Measurements from ENCODE around the gene COPS2.
"Not testable (repeated sequence)": the region's sequence is repeated elsewhere in the genome, so short reads cannot be mapped to it uniquely, and the experiment has no call there.

The COPS2 gene

DNA sequence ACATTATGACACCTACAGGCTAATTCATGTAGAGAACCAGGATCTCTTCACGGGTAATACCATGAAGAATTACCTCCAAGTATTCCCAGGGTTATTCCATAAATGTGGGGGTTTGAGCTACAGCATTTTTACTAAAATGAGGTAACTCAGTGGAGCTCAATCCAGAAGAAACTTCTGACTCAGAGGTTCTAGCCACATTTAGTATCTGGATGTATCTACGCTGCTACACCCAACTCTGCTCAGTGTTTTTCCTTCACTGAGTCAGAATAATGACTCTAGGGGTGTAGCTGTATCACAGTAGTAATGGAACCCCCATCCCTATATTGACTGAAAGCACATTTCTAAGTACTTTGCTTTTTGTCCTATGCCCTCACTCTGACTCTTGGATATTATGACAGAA is 52.4 kb downstream of the COPS2 start:
- DNase-seq (ENCODE audit: low read depth in 2 of 2) = no peak

DNA sequence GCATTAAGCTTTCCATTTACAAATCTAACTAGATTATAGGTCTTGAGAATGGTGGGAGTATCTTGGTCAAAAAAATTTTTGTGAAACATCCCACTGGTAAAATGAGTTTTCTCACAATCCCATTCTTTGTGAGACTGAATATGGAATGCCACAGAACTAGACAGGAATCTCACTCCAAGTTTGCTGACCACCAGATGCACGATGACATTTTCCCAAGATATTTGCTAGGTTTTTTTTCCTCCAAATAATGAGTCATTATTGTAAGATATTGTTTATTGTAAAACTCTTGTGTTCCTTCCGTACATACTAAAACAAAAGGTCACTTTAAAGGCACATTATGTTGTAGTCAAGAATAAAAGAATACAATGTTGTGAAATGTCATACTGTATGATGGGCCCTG is 53.9 kb downstream of the COPS2 start:
- DNase-seq (ENCODE audit: low read depth in 2 of 2) = no peak

DNA sequence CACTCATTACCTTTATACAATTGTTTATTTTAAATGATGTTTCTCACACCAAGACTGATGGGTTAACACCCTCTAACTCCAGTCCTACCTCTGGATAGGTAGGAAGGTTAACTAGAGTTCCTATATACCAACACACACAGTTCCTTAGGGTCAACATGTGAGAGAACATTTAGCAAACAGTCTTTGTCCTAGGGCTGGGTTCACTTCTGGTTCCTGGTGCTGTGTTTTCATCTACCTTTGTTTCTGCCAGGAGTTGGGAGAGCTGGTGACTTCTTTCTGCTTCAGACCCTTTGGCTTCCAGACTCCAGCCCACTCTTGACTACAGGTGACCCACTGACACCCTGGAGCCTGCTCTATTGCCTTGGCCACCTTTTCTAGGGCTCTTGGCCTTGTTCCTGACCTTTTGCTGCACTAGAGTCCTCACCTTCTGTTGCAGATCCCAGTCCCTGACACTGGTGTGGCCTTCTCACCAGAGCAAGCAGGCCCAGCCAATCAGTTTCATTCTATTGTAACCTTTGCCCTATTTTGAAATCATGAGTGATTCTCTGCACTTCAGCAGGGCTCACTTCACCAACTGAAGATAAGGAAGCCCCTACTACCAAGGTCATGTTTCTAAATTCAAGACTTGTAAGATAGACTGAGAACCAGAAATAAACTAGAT is 59.2 kb downstream of the COPS2 start:
- no peak for DNase-seq (ENCODE audit: low read depth in 2 of 2)

- no peak for DNase-seq (ENCODE audit: low read depth in 2 of 2)
Measured at GRCh38 chr15:49094923-49095322, 60.5 kb downstream of the COPS2 start.

DNA sequence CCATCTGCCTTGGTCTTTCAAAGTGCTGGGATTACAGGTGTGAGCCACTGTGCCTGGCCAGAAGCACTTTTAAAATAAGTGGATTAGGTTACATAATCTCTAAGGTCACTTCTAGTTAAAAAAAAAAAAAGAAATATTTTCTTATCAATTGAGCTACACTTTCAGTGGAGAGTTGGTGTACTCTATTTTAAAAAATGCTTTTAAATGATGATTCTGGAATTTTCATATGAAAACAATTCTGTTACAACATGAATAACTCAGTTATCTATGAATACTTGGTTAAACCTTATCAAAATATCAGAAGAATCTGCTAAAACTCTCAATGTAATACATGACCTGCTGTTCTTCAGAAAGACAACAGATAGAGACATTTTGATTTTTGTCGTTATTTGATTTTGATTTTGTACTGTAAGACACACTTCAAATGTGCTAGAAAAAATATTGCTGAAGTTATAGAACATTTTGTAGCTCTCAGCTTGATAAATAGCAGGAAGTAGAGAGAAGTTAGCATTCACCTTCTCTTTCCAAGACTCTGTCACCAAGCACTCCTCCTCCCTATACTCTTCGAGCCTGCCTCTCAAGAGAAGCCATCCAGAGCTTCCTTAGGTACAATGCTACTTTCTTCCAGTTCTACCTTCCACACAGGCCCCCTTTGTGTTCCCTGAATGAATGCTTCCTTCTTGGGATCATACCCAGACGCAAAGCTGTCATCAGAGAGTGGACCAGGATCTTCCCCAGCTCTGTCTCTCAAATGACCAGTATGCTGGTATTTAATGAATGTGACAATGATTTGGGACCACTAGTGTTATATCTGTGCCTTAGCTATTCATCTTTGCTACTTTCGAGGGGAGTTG is 61.9 kb downstream of the COPS2 start:
- DNase-seq (ENCODE audit: low read depth in 2 of 2) = no peak

- no peak for DNase-seq (ENCODE audit: low read depth in 2 of 2)
Measured at GRCh38 chr15:49088996-49089395, 66.4 kb downstream of the COPS2 start.

DNA sequence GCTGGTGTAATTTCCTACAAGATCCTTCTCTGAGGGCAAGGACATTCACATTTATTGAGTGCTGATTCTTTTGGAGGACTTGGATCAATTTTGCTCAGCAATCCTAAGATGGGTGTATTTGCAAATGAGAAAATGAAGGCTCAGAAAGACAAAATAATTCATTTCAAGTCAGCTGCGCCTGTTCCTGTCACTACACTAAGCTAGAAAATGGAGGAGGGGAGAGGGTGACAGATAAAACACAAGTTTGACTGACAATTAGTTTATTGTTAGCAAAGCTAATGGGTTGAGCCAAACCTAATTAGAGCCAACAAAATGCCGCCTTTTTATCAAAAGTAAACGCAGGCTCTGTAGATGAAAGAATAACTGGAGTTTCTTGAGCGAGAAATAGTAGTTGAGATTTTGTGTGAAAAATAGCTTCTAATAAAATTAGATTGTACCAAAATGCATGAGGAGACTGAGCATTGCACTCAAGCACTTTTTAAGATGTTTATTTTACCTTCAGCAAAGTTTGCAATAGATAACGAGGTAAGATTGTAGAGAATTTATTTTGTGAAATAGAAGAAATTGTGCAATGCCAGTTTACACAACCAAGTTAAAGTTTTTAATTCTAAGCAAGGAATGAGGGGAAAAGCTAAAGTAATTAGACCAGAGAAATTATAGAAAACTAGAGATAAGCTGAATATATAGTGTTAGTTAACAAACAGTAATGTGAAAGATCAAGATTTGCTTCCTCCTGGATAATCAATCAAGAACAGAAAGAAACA is 69.5 kb downstream of the COPS2 start:
- no peak for DNase-seq (ENCODE audit: low read depth in 2 of 2)

DNA sequence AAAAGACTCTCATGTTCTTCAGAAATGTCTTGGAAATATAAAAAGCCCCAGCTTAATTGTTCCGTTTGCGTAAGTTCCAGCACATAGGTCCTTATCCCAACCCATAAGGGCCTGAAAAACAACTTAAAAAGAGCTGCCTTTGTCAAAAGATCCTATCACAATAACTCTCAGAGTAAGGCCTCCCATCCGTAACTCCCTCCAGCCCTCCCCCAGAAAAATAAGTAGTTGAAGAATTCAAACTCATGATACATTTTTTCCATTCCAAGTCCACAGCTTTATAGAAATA is 71.2 kb downstream of the COPS2 start:
- no peak for DNase-seq (ENCODE audit: low read depth in 2 of 2)

- no peak for DNase-seq (ENCODE audit: low read depth in 2 of 2)
Measured at GRCh38 chr15:49083401-49084284, 71.8 kb downstream of the COPS2 start.

DNA sequence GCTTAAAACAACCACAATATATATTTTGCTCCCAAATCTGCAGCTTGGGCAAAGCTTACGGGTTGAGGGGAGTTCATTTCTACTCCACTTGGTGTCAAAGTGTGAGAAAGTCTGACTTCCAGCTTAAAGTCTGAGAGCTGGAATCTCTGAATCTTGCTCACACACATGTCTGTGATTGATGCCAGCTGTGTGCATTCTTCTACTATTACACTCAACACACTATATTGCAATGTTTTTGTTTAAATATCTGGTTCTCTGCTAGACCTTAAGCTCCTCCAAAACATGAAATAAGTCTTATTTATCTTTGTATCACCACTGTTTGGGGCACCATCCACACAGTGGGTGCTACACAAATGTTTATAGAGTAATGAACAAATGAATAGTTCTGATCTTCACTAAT is 72.4 kb downstream of the COPS2 start:
- DNase-seq (ENCODE audit: low read depth in 2 of 2) = no peak

DNA sequence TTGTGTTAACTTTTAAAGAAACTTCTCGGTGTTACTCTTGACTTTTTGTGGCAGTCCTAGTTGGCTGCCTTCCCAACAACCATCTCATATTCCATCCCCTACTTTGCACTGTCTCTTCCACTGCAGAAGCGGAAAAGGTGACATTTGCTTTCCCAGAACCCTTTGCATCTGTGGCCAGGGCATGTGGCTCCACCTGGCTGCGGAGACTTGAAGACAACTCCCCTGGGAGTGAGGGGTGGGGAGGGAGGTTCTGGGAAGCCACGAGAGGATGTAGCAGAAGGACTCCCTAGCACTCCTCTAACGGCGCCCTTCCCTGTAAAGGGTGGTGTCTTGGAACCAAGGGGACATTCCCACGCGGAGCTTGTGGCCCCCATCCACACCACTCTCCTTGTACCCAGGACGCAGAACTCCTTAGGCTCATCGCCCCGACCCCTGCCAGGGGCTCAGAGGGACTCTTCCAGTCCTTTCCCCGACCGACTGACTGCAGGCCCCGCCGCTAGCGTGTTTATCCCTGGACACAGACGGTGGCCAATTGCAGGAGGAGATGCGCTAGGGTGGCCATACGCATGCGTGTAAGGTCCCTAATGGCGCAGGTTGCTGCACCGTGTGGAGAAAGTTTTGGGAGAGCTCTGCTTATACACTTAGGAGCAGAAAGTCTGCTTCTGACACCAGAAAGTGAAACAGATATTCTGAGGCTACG is 75.9 kb downstream of the COPS2 start:
- no peak for DNase-seq (ENCODE audit: low read depth in 2 of 2)

GRCh38 chr15:49075881-49076280 is 79.5 kb downstream of the COPS2 start:
- DNase-seq (ENCODE audit: low read depth in 2 of 2) = no peak

- not testable (repeated sequence) for DNase-seq (ENCODE audit: low read depth in 2 of 2)
Measured at GRCh38 chr15:49074589-49075287, 80.7 kb downstream of the COPS2 start.

All from stimulated activated CD4-positive, alpha-beta T cell treated with anti-CD3 and anti-CD28 coated beads, Interleukin-1b, Interleukin-23, amount 100 ng/mL, for 4 hours (primary cell).